Panc1 (cell line): ENCODE results near the gene IFT27. TPM values are rescaled to one million over a fixed set of nuclear protein-coding genes. Genes with fewer than 3 reads are reported as not detected.

Source experiments
- ATAC-seq: fragments of 200-7000 bp; cut with Tn5 transposase; 2 replicates; pipeline ENCODE4 v1.9.1; 2020; ENCODE audit warnings: mild to moderate bottlenecking, moderate library complexity
- BruUV-seq: library from RNA; stranded (reverse); fragments of 400-500 nt; replicated peaks from 2 replicates; lab custom pipeline; 2021; lab: Mats Ljungman, UMichigan
- CTCF ChIA-PET: fragments of 300-600 bp; sonication (Branson Sonifier 250); formaldehyde crosslinking; loops from one replicate; lab custom pipeline; 2022; ENCODE audit warnings: antibody characterized with exemption; lab: Charles Lee
- POLR2A ChIA-PET: fragments of 300-600 bp; sonication (Branson Sonifier 250); formaldehyde crosslinking; loops from one replicate; lab custom pipeline; 2022; ENCODE audit warnings: antibody characterized with exemption; lab: Charles Lee
- DNase-seq: peaks from one replicate; pipeline ENCODE4 v3.0.0-alpha.2; 2010; ENCODE audit warnings: low read depth, low spot score
- H3K27ac ChIP-seq: 2 replicates; pipeline ENCODE4 v1.5.1; 2011; ENCODE audit warnings: mild to moderate bottlenecking, low read length, inconsistent platforms
- H3K27me3 ChIP-seq: fragments of 200-500 bp; sonication (Bioruptor generic); 2 replicates; pipeline ENCODE4 v1.6.0; 2014; ENCODE audit warnings: low read length, inconsistent platforms; ENCODE audit not compliant: control insufficient read depth, insufficient read depth
- H3K36me3 ChIP-seq: fragments of 200-500 bp; sonication (Bioruptor generic); 2 replicates; pipeline ENCODE4 v1.5.1; 2014; ENCODE audit warnings: inconsistent platforms, mild to moderate bottlenecking, low read length, moderate library complexity; ENCODE audit not compliant: control insufficient read depth, insufficient read depth
- H3K4me1 ChIP-seq: 2 replicates; pipeline ENCODE4 v1.5.1; 2011; ENCODE audit warnings: inconsistent platforms, mild to moderate bottlenecking, low read length, moderate library complexity; ENCODE audit not compliant: control insufficient read depth, insufficient read depth
- H3K4me3 ChIP-seq, 2 experiments: 2 replicates each; pipeline ENCODE4 v1.5.1; 2011 to 2012; ENCODE audit warnings: low read depth in 2 of 2, low read length in 2 of 2, mild to moderate bottlenecking in 2 of 2, inconsistent platforms in 1 of 2, moderate library complexity in 1 of 2
- H3K9me3 ChIP-seq: fragments of 200-500 bp; sonication (Bioruptor generic); 2 replicates; pipeline ENCODE4 v1.5.1; 2014; ENCODE audit warnings: low read depth, mild to moderate bottlenecking, inconsistent platforms, low read length, moderate library complexity; ENCODE audit not compliant: control insufficient read depth, insufficient read depth
- CTCF ChIP-seq: fragments of 450-650 bp; IDR thresholded peaks from 2 replicates; pipeline ENCODE4 v1.5.1; 2017; ENCODE audit warnings: mild to moderate bottlenecking
- POLR2AphosphoS5 ChIP-seq: IDR thresholded peaks from 2 replicates; pipeline ENCODE4 v1.6.1; 2012; ENCODE audit warnings: mild to moderate bottlenecking, low read depth, low read length, moderate library complexity
- SIN3A ChIP-seq: IDR thresholded peaks from 2 replicates; pipeline ENCODE4 v1.6.1; 2012; ENCODE audit warnings: low read depth, mild to moderate bottlenecking, low read length, moderate library complexity, borderline replicate concordance; ENCODE audit not compliant: insufficient read depth
- TCF7L2 ChIP-seq: IDR thresholded peaks from 2 replicates; pipeline ENCODE4 v1.6.1; 2011; ENCODE audit warnings: mild to moderate bottlenecking, low read depth, low read length, inconsistent platforms
- in situ Hi-C: cut with HindIII; loops from 2 replicates; pipeline ENCODE4 v1.10.0; 2016; ENCODE audit warnings: low sequenced_read_pairs, low pct_unique_long_range_greater_than_20kb
- intact Hi-C: fragments of 100-400 bp; cut with micrococcal nuclease; formaldehyde crosslinking; loops from one replicate; pipeline ENCODE4 v1.10.0; 2022; ENCODE audit not compliant: unreplicated experiment
- total RNA-seq: library from RNA; stranded (reverse); gene quantifications from one replicate; pipeline ENCODE4 v1.2.1, GENCODE V29; 2021; ENCODE audit not compliant: unreplicated experiment
- TF ChIP-seq, protein P1 (sequence below), 2 experiments: IDR thresholded peaks; 2 replicates each; pipeline ENCODE4 v1.6.1; 2011 to 2012; ENCODE audit warnings: low read depth in 2 of 2, control low read depth in 1 of 2, low read length in 1 of 2, mild to moderate bottlenecking in 1 of 2, moderate library complexity in 1 of 2; ENCODE audit not compliant: insufficient read depth in 1 of 2

IFT27 gene
- total RNA-seq, 1 experiment from 2014 or later = 44.4 TPM

GRCh38 chr22:36714110-36714509 lies 61.8 kb downstream of the IFT27 start:
- TF ChIP-seq CTCF (no peak), SIN3A (no peak), POLR2AphosphoS5 (no peak), TCF7L2 (no peak)
- TF ChIP-seq, protein P1, sequence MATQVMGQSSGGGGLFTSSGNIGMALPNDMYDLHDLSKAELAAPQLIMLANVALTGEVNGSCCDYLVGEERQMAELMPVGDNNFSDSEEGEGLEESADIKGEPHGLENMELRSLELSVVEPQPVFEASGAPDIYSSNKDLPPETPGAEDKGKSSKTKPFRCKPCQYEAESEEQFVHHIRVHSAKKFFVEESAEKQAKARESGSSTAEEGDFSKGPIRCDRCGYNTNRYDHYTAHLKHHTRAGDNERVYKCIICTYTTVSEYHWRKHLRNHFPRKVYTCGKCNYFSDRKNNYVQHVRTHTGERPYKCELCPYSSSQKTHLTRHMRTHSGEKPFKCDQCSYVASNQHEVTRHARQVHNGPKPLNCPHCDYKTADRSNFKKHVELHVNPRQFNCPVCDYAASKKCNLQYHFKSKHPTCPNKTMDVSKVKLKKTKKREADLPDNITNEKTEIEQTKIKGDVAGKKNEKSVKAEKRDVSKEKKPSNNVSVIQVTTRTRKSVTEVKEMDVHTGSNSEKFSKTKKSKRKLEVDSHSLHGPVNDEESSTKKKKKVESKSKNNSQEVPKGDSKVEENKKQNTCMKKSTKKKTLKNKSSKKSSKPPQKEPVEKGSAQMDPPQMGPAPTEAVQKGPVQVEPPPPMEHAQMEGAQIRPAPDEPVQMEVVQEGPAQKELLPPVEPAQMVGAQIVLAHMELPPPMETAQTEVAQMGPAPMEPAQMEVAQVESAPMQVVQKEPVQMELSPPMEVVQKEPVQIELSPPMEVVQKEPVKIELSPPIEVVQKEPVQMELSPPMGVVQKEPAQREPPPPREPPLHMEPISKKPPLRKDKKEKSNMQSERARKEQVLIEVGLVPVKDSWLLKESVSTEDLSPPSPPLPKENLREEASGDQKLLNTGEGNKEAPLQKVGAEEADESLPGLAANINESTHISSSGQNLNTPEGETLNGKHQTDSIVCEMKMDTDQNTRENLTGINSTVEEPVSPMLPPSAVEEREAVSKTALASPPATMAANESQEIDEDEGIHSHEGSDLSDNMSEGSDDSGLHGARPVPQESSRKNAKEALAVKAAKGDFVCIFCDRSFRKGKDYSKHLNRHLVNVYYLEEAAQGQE (IDR thresholded peaks at IDR 0.05; ENCODE audit: insufficient read depth in 1 of 2, low read depth in 2 of 2, low read length in 1 of 2) = no peak
- ChIA-PET CTCF (no interaction called here), POLR2A (no interaction called here)
- intact Hi-C loops = no loop called here
- H3K27me3 ChIP-seq = no peaks in the 10 kb centered on the region
- in situ Hi-C loops = no loop called here
- H3K9me3 ChIP-seq = no peaks in the 10 kb centered on the region
- ATAC-seq (no peak), DNase-seq (no peak)
- BruUV-seq = no TSS peak
- H3K4me3 ChIP-seq = no peak overlapping the region
- no peak overlapping the region for H3K27ac ChIP-seq
- no peaks in the 10 kb centered on the region for H3K4me1 ChIP-seq
- no peaks in the 10 kb centered on the region for H3K36me3 ChIP-seq

GRCh38 chr22:36713436-36713835 lies 62.5 kb downstream of the IFT27 start:
- no peak overlapping the region for H3K4me3 ChIP-seq
- no peaks in the 10 kb centered on the region for H3K27me3 ChIP-seq
- intact Hi-C loops (no loop called here), in situ Hi-C loops (no loop called here)
- DNase-seq = no peak
- no TSS peak for BruUV-seq
- no peak overlapping the region for H3K27ac ChIP-seq
- TF ChIP-seq TCF7L2 (no peak), POLR2AphosphoS5 (no peak), CTCF (no peak), SIN3A (no peak)
- TF ChIP-seq, protein P1 (IDR thresholded peaks at IDR 0.05; ENCODE audit: insufficient read depth in 1 of 2, low read depth in 2 of 2, low read length in 1 of 2) = no peak
- no peaks in the 10 kb centered on the region for H3K4me1 ChIP-seq
- H3K36me3 ChIP-seq = no peaks in the 10 kb centered on the region
- no peak for ATAC-seq
- no peaks in the 10 kb centered on the region for H3K9me3 ChIP-seq
- CTCF ChIA-PET = no interaction called here
- POLR2A ChIA-PET = no interaction called here

Other genes with a start within 250 kb of the IFT27 start
- gene EIF3D, start 247.0 kb downstream of the IFT27 start, total RNA-seq = 151 TPM
- not detected for gene CACNG2, start 72.4 kb downstream of the IFT27 start, total RNA-seq
- not detected for gene PVALB, start 40.9 kb upstream of the IFT27 start, total RNA-seq
- not detected for gene NCF4, start 84.9 kb upstream of the IFT27 start, total RNA-seq
- gene CSF2RB, start 137.5 kb upstream of the IFT27 start, total RNA-seq = not detected
- gene TST, start 243.3 kb upstream of the IFT27 start, total RNA-seq = 15.9 TPM
- gene MPST, start 243.6 kb upstream of the IFT27 start, total RNA-seq = 31.4 TPM